Testis (tissue), 2 donors: ENCODE measurements around the gene SPATA1.

Source experiments
- POLR2A ChIP-seq: fragments of 450-650 bp; IDR thresholded peaks from one replicate; pipeline ENCODE4 v1.6.1; 2017; ENCODE audit warnings: antibody characterized with exemption, mild to moderate bottlenecking, moderate library complexity
- TF ChIP-seq, protein P1 (sequence below), 3 experiments: fragments of 450-650 bp in 2 of 3; fragments of 200-600 bp in 1 of 3; sonication (generic) in 1 of 3; IDR thresholded peaks; one replicate each; pipeline ENCODE4 v1.5.1; 2016 to 2019; ENCODE audit warnings: antibody characterized with exemption in 3 of 3, mild to moderate bottlenecking in 2 of 3, moderate library complexity in 1 of 3

DNA sequence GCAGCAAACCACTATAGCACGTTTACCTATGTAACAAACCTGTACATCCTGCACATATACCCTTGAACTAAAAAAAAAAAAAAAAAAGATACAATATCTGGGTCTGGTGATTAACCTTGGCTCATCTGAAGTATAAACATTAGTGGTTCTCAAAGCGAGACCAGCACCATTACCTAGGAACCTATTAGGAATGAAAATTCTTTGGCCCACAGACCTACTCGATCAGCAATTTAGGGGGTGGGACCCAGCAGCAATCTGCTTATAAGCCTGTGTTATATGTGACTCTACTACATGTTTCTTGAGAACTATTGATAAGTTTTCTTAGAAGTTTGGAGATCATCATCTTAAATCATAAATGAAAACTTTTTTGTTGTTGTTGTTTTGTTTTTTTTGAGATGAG lies 9.7 kb upstream of the SPATA1 start:
- TF ChIP-seq, protein P1, sequence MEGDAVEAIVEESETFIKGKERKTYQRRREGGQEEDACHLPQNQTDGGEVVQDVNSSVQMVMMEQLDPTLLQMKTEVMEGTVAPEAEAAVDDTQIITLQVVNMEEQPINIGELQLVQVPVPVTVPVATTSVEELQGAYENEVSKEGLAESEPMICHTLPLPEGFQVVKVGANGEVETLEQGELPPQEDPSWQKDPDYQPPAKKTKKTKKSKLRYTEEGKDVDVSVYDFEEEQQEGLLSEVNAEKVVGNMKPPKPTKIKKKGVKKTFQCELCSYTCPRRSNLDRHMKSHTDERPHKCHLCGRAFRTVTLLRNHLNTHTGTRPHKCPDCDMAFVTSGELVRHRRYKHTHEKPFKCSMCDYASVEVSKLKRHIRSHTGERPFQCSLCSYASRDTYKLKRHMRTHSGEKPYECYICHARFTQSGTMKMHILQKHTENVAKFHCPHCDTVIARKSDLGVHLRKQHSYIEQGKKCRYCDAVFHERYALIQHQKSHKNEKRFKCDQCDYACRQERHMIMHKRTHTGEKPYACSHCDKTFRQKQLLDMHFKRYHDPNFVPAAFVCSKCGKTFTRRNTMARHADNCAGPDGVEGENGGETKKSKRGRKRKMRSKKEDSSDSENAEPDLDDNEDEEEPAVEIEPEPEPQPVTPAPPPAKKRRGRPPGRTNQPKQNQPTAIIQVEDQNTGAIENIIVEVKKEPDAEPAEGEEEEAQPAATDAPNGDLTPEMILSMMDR (IDR thresholded peaks at IDR 0.05) = no peak
- TF ChIP-seq POLR2A = no peak
